D721Med (cell line): ENCODE results near the gene RYR3.

Experiments
- DNase-seq: peaks from one replicate; pipeline ENCODE4 v3.0.0; 2011; ENCODE audit warnings: low spot score; ENCODE audit not compliant: insufficient read length
- FAIRE-seq: peaks from 2 replicates; lab custom pipeline; 2011; peaks lifted over from hg19 to GRCh38; lab: Jason Lieb, UNC
- CTCF ChIP-seq: IDR thresholded peaks from 2 replicates; pipeline ENCODE4 v1.5.1; 2012; ENCODE audit warnings: mild to moderate bottlenecking, control low read depth; ENCODE audit not compliant: insufficient read depth; ENCODE audit errors: missing control alignments

Gene RYR3

DNA sequence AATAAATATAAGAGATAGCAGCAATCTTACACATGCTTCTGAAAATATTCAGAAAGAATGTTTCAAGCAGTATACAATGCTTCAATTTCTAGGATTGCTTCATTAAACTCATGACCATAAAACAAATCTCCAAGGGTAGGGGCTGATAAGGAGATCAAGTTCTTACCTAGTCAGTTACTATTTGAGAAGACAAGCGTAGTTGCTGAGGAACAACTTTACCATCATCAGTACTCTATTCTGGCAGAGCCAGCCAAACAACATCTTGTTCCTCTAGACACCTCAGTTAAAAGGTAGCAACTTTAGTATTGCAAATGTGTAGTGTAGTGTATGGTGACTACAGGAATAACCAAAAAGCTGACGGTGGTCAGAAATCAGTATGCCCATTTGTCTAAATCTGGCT is 572.2 kb downstream of the RYR3 start:
- no peak for FAIRE-seq
- TF ChIP-seq CTCF, result no peak
- DNase-seq, result no peak

DNA sequence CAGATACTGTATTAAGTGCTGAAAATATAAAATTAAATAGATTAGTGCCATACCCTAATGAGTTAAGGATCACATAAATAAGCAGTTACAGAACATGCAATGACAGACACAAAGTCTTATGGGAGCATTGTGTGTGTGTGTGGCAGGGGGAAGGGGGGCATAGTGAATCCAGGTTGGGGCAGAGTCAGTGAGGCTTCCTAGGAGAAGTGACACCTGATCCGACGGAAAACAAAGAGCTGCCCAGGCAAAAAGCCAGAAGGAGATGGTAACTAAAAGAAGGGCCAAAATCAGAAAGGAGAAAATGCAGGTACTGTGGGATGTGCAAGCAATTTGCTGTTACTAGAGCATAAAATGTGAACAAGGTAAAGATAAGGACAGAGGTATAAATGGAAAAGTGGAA is 577.4 kb downstream of the RYR3 start:
- DNase-seq (no peak), FAIRE-seq (no peak)
- TF ChIP-seq CTCF, result no peak

GRCh38 chr15:33894193-33894592 is 583.4 kb downstream of the RYR3 start:
- no peak for TF ChIP-seq CTCF
- FAIRE-seq, result no peak
- DNase-seq, result no peak

DNA sequence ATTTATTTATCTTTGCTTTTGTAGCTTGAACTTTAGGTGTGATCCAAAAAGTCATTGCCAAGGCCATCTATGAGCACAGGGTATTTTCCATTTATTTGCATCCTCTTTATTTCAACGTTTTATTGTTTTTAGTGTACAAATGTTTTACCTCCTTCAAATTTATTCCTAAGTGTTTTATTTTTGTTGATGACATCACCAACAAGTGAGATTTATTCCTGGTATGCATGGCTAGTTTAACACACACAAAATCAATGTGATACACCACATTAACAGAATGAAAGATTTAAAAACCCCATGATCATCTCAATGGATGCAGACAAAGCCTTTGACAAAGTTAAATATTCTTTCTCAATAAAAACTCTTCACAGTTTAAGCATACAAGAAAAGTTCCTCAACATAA is 591.3 kb downstream of the RYR3 start:
- FAIRE-seq, result no peak

DNA sequence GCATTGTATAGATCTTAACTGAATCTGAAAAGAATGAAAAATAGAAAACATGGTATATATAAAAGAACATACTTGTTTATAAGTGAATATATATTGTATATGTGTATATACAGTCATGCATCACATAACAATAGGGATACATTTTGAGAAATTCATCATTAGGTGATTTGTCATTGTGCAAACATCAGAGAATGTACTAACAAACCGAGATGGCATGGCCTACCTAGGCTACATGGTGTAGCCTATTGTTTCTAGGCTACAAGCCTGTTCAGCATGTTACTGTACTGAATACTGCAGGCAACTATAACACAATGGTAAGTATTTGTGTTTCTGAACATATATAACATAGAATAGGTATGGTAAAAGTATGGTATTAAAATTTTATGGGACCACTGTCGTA is 592.9 kb downstream of the RYR3 start:
- TF ChIP-seq CTCF, result no peak
- FAIRE-seq (no peak), DNase-seq (no peak)

More for the DNA sequence above, 591.3 kb downstream of the RYR3 start:
- TF ChIP-seq CTCF, result no peak
- DNase-seq, result no peak

- DNase-seq (no peak), FAIRE-seq (no peak)
- no peak for TF ChIP-seq CTCF
Measured at GRCh38 chr15:33907326-33907725, 596.6 kb downstream of the RYR3 start.

DNA sequence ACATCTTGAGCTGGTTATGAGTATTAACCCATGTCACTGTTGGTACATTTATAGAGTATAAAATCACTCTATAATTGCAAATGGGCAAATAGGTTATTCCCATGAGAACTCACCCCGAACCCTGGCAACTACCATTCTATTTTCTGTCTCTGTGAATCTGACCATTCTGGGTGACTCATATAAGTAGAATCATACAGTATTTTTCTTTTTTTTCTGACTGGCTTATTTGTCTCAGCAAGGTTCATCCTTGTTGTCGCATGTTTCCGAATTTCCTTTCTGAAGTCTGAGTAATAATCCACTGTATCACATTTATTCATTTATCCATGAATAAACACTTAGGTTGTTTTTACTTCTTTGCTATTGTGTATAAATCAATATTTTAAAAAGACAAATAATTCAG is 597.6 kb downstream of the RYR3 start:
- no peak for TF ChIP-seq CTCF
- no peak for FAIRE-seq
- DNase-seq, result no peak
